ENCODE measurements around the gene VPS9D1. TPM values are rescaled to one million over a fixed set of nuclear protein-coding genes. Genes with fewer than 3 reads are reported as not detected.

The VPS9D1 gene
- total and polyA plus RNA-seq, 2 of the 4 experiments (the other 2 are of a cell fraction) = 1.8 to 20.3 TPM

DNA sequence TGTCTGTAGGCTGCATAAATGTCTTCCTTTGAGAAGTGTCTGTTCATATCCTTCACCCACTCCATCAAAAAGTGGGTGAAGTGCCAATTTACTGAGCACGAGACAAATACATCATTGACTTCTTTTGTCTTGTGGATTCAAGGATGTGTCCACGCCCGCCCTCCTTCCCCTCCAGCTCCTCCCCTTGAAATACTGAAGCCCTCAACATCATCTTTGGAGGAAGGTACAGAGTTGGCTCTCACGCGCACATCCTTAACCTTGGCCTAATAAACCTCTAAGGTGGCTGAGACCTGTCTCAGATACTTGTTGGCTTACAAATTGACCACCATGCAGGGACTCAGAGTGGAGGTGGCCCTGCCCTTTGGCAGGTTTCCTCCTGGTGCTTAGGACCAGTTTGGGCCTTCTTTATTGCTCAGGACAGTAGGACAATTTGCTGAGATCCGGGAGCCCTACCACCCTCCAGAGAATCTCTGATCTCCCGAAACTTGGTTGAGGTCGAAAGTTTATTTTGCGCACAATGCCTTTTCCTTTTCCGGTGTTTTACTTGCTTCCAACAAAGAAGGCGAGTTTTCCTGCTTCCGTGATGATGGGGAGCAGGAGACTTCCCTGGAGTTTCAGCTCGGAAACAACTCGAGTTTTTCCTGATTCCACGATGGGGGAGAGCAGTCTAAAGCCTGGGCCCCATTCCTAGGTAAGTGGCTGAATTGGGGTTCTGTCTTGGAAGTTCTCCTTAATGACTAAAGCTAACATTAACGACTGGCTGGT lies 48.3 kb downstream of the VPS9D1 start:
- H3K79me1 ChIP-seq (ENCODE audit: low read depth in 1 of 2, low read length in 2 of 2) = no peaks in the 10 kb centered on the region; a peak in 1 of 4 replicates
- H2AFZ ChIP-seq (replicated peaks; ENCODE audit: low read length, poor library complexity) = no peak overlapping the region
- 100% methylated on average over 3 of the region's 16 CpGs; no CpG with 5 or more reads in 1 of the 2 experiments for WGBS, 2 experiments (ENCODE audit: extremely low coverage in 2 of 2, insufficient read length in 1 of 2)
- no peak overlapping the region for H3K18ac ChIP-seq (ENCODE audit: low read depth, low read length)
- ATAC-seq (ENCODE audit: low read depth) (no peak), DNase-seq (no peak)
- no peaks in the 10 kb centered on the region for H3K9me3 ChIP-seq (ENCODE audit: control insufficient read depth, insufficient read depth, low read length)
- dilution Hi-C loops (cut with HindIII; ENCODE audit: low sequenced_read_pairs, unreplicated experiment) (no loop called here), intact Hi-C loops (cut with micrococcal nuclease) (no loop called here), in situ Hi-C loops (cut with MboI; ENCODE audit: low sequenced_read_pairs) (no loop called here)
- TF ChIP-seq FOS (IDR thresholded peaks at IDR 0.05; ENCODE audit: low read depth, low read length) (no peak), RFX5 (IDR thresholded peaks at IDR 0.05; ENCODE audit: low read depth, low read length) (no peak), BHLHE40 (IDR thresholded peaks at IDR 0.05; ENCODE audit: low read depth, low read length) (no peak), SMC3 (IDR thresholded peaks at IDR 0.05; ENCODE audit: low read depth, low read length) (no peak), MXI1 (IDR thresholded peaks at IDR 0.05; ENCODE audit: borderline replicate concordance, low read depth, low read length) (no peak), CEBPB (IDR thresholded peaks at IDR 0.05; ENCODE audit: low read depth, low read length) (no peak), MAZ (IDR thresholded peaks at IDR 0.05; ENCODE audit: borderline replicate concordance, low read depth, low read length) (no peak), RAD21 (IDR thresholded peaks at IDR 0.05; ENCODE audit: low read length) (no peak), MAFK (IDR thresholded peaks at IDR 0.05; ENCODE audit: low read depth, low read length) (no peak), NFE2L2 (IDR thresholded peaks at IDR 0.05; ENCODE audit: low read depth, low read length) (no peak), POLR2A (IDR thresholded peaks at IDR 0.05; ENCODE audit: low read depth, low read length) (no peak), RCOR1 (IDR thresholded peaks at IDR 0.05; ENCODE audit: insufficient replicate concordance, low read length) (no peak), CHD1 (IDR thresholded peaks at IDR 0.05; ENCODE audit: low read depth, low read length) (no peak)
- TF ChIP-seq, protein P1, sequence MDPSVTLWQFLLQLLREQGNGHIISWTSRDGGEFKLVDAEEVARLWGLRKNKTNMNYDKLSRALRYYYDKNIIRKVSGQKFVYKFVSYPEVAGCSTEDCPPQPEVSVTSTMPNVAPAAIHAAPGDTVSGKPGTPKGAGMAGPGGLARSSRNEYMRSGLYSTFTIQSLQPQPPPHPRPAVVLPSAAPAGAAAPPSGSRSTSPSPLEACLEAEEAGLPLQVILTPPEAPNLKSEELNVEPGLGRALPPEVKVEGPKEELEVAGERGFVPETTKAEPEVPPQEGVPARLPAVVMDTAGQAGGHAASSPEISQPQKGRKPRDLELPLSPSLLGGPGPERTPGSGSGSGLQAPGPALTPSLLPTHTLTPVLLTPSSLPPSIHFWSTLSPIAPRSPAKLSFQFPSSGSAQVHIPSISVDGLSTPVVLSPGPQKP (IDR thresholded peaks at IDR 0.05; ENCODE audit: borderline replicate concordance, low read depth, low read length) = no peak
- TF ChIP-seq, protein P2, sequence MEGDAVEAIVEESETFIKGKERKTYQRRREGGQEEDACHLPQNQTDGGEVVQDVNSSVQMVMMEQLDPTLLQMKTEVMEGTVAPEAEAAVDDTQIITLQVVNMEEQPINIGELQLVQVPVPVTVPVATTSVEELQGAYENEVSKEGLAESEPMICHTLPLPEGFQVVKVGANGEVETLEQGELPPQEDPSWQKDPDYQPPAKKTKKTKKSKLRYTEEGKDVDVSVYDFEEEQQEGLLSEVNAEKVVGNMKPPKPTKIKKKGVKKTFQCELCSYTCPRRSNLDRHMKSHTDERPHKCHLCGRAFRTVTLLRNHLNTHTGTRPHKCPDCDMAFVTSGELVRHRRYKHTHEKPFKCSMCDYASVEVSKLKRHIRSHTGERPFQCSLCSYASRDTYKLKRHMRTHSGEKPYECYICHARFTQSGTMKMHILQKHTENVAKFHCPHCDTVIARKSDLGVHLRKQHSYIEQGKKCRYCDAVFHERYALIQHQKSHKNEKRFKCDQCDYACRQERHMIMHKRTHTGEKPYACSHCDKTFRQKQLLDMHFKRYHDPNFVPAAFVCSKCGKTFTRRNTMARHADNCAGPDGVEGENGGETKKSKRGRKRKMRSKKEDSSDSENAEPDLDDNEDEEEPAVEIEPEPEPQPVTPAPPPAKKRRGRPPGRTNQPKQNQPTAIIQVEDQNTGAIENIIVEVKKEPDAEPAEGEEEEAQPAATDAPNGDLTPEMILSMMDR (conservative IDR thresholded peaks at IDR 0.05; ENCODE audit: low read depth, low read length) = no peak
- TF ChIP-seq, protein P3, sequence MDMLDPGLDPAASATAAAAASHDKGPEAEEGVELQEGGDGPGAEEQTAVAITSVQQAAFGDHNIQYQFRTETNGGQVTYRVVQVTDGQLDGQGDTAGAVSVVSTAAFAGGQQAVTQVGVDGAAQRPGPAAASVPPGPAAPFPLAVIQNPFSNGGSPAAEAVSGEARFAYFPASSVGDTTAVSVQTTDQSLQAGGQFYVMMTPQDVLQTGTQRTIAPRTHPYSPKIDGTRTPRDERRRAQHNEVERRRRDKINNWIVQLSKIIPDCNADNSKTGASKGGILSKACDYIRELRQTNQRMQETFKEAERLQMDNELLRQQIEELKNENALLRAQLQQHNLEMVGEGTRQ (IDR thresholded peaks at IDR 0.05; ENCODE audit: low read depth, low read length) = no peak
- H4K5ac ChIP-seq (ENCODE audit: low read depth, low read length) = no peak overlapping the region
- H3K4me1 ChIP-seq (ENCODE audit: control insufficient read depth, insufficient read depth, low read length) = peaks cover 6% of the 10 kb centered on the region
- H2AK9ac ChIP-seq (replicated peaks; ENCODE audit: low read depth, low read length, poor library complexity) = no peak overlapping the region
- no peak overlapping the region for H3K14ac ChIP-seq (replicated peaks; ENCODE audit: low read depth, low read length)
- no peak overlapping the region for H2BK20ac ChIP-seq (ENCODE audit: low read depth, low read length)
- peaks cover 4% of the 10 kb centered on the region; the same call in 1 of the 2 replicates for H3K9me1 ChIP-seq (ENCODE audit: insufficient read depth, low read length)
- H4K20me1 ChIP-seq (ENCODE audit: insufficient read depth, low read length) = no peaks in the 10 kb centered on the region
- H3K23ac ChIP-seq (ENCODE audit: low read depth, low read length) = no peak overlapping the region
- no peak overlapping the region for H4K91ac ChIP-seq (ENCODE audit: insufficient read depth, low read depth, low read length)
- ChIA-PET CTCF (no interaction called here), POLR2A (ENCODE audit: unreplicated experiment) (no interaction called here)
- H4K8ac ChIP-seq (ENCODE audit: low read depth in 2 of 2, low read length in 2 of 2) = no peak overlapping the region
- no peak overlapping the region for H3K9ac ChIP-seq (ENCODE audit: low read depth, low read length)
- no peak overlapping the region for H2BK15ac ChIP-seq (ENCODE audit: low read depth, low read length)
- no peak overlapping the region for H2BK120ac ChIP-seq (ENCODE audit: low read depth, low read length)
- H3K36me3 ChIP-seq (ENCODE audit: control insufficient read depth, insufficient read depth, low read length) = no peaks in the 10 kb centered on the region
- H3K4me3 ChIP-seq (ENCODE audit: insufficient read depth, low read depth, low read length) = no peak overlapping the region
- H2AK5ac ChIP-seq (ENCODE audit: low read depth, low read length) = no peak overlapping the region
- H3K4me2 ChIP-seq (ENCODE audit: low read depth, low read length) = no peak overlapping the region
- no TSS peak for BruUV-seq (replicated peaks)
- no peaks in the 10 kb centered on the region for H3K27me3 ChIP-seq (ENCODE audit: control insufficient read depth, insufficient read depth, low read length)
- no peak overlapping the region for H3K56ac ChIP-seq (ENCODE audit: extremely low read depth, insufficient read depth, low read length)
- no peak overlapping the region for H2BK5ac ChIP-seq (ENCODE audit: low read depth, low read length, poor library complexity, severe bottlenecking)
- H3K4ac ChIP-seq (ENCODE audit: low read depth, low read length) = no peak overlapping the region
- no peak overlapping the region for H3K27ac ChIP-seq (ENCODE audit: insufficient read depth, low read length)

All from IMR-90 (cell line).